ENCODE results near the gene WDR5. TPM values are rescaled to one million over a fixed set of nuclear protein-coding genes. Genes with fewer than 3 reads are reported as not detected.

The WDR5 gene
- total and polyA plus RNA-seq, 2 experiments from 2014 or later, result 21.0 to 27.3 TPM

GRCh38 chr9:134174073-134174449 is 38.2 kb downstream of the WDR5 start:
- Histone ChIP-seq H3K36me3 (no peaks in the 10 kb centered on the region), H3K9me3 (ENCODE audit: low read depth) (no peaks in the 10 kb centered on the region), H3K4me3 (no peak overlapping the region), H3K27me3 (no peaks in the 10 kb centered on the region), H3K4me1 (ENCODE audit: low read depth) (peaks cover 9% of the 10 kb centered on the region), H3K27ac (no peak overlapping the region)
- no peak for DNase-seq (ENCODE audit: low read depth in 1 of 2, low spot score in 1 of 2)
- no peak for TF ChIP-seq CTCF (IDR thresholded peaks at IDR 0.05; ENCODE audit: low read depth, low read length)

GRCh38 chr9:134174526-134175290 is 38.8 kb downstream of the WDR5 start:
- peaks cover 9% of the 10 kb centered on the region for H3K4me1 ChIP-seq (ENCODE audit: low read depth)

GRCh38 chr9:134175291-134175807 is 39.5 kb downstream of the WDR5 start:
- DNase-seq (ENCODE audit: low read depth in 1 of 2, low spot score in 1 of 2), result no peak
- no peak for TF ChIP-seq CTCF (IDR thresholded peaks at IDR 0.05; ENCODE audit: low read depth, low read length)
- Histone ChIP-seq H3K9me3 (ENCODE audit: low read depth) (no peaks in the 10 kb centered on the region), H3K27me3 (no peaks in the 10 kb centered on the region), H3K36me3 (no peaks in the 10 kb centered on the region), H3K4me3 (no peak overlapping the region), H3K4me1 (ENCODE audit: low read depth) (peaks cover 9% of the 10 kb centered on the region), H3K27ac (no peak overlapping the region)

More at GRCh38 chr9:134174526-134175290, 38.8 kb downstream of the WDR5 start:
- Histone ChIP-seq H3K27ac (no peak overlapping the region), H3K36me3 (no peaks in the 10 kb centered on the region), H3K9me3 (ENCODE audit: low read depth) (no peaks in the 10 kb centered on the region), H3K4me3 (no peak overlapping the region), H3K27me3 (no peaks in the 10 kb centered on the region)
- no peak for DNase-seq (ENCODE audit: low read depth in 1 of 2, low spot score in 1 of 2)
- TF ChIP-seq CTCF (IDR thresholded peaks at IDR 0.05; ENCODE audit: low read depth, low read length), result no peak

GRCh38 chr9:134175808-134176598 is 40.1 kb downstream of the WDR5 start:
- no peaks in the 10 kb centered on the region for H3K27me3 ChIP-seq
- H3K4me1 ChIP-seq (ENCODE audit: low read depth), result peaks cover 9% of the 10 kb centered on the region
- H3K27ac ChIP-seq, result no peak overlapping the region
- no peaks in the 10 kb centered on the region for H3K9me3 ChIP-seq (ENCODE audit: low read depth)
- no peak overlapping the region for H3K4me3 ChIP-seq
- H3K36me3 ChIP-seq, result no peaks in the 10 kb centered on the region
- TF ChIP-seq CTCF (IDR thresholded peaks at IDR 0.05; ENCODE audit: low read depth, low read length), result peak; percentile 35
- peak in 1 of 2 donors; percentile 56 for DNase-seq (ENCODE audit: low read depth in 1 of 2, low spot score in 1 of 2)

- no peak for DNase-seq (ENCODE audit: low read depth in 1 of 2, low spot score in 1 of 2)
- TF ChIP-seq CTCF (IDR thresholded peaks at IDR 0.05; ENCODE audit: low read depth, low read length), result no peak
- Histone ChIP-seq H3K4me1 (ENCODE audit: low read depth) (peaks cover 9% of the 10 kb centered on the region), H3K27me3 (no peaks in the 10 kb centered on the region), H3K4me3 (no peak overlapping the region), H3K27ac (no peak overlapping the region), H3K36me3 (no peaks in the 10 kb centered on the region), H3K9me3 (ENCODE audit: low read depth) (no peaks in the 10 kb centered on the region)
Measured at GRCh38 chr9:134176599-134176968, 40.7 kb downstream of the WDR5 start.

Data from cardiac muscle cell (in vitro differentiated cells and primary cell).